Left ventricle myocardium inferior (tissue), 1 donor: ENCODE results near the gene TSPAN3. TPM values are rescaled to one million over a fixed set of nuclear protein-coding genes. Genes with fewer than 3 reads are reported as not detected.

Experiments
- DNase-seq: peaks from one replicate; pipeline ENCODE4 v3.0.0-alpha.2; 2020
- H3K27ac ChIP-seq: fragments of 200-600 bp; replicated peaks from 2 replicates; pipeline ENCODE4 v1.8.0; 2021
- H3K27me3 ChIP-seq: fragments of 200-600 bp; 2 replicates; pipeline ENCODE4 v1.8.0; 2021; ENCODE audit warnings: low read depth
- H3K36me3 ChIP-seq: fragments of 200-600 bp; 2 replicates; pipeline ENCODE4 v1.8.0; 2021
- H3K4me1 ChIP-seq: fragments of 200-600 bp; 2 replicates; pipeline ENCODE4 v1.8.0; 2021
- H3K4me3 ChIP-seq: fragments of 200-600 bp; 2 replicates; pipeline ENCODE4 v1.8.0; 2021; ENCODE audit warnings: mild to moderate bottlenecking, moderate library complexity
- H3K9me3 ChIP-seq: fragments of 200-600 bp; replicated peaks from 2 replicates; pipeline ENCODE4 v1.8.0; 2021
- intact Hi-C: fragments of 100-400 bp; cut with micrococcal nuclease; formaldehyde crosslinking; loops from one replicate; pipeline ENCODE4 v1.11.0; 2022
- total RNA-seq: library from RNA; stranded (reverse); fragmentation: NEBNext Ultra II Directional; extraction: Animal tissue kit (Norgen Biotek cat#: 25700); gene quantifications from one replicate; pipeline ENCODE4 v1.2.1, GENCODE V29; 2021
- TF ChIP-seq, protein P1 (sequence below): fragments of 200-600 bp; IDR thresholded peaks from 2 replicates; pipeline ENCODE4 v1.8.0; 2021; ENCODE audit warnings: antibody characterized with exemption, mild to moderate bottlenecking, borderline replicate concordance
- donor health status: DM: no; HTN: yes; CAD: no; lungs with severe emphysema.

The TSPAN3 gene
- total RNA-seq, 1 donor from 2014 or later: 98.6 TPM

DNA sequence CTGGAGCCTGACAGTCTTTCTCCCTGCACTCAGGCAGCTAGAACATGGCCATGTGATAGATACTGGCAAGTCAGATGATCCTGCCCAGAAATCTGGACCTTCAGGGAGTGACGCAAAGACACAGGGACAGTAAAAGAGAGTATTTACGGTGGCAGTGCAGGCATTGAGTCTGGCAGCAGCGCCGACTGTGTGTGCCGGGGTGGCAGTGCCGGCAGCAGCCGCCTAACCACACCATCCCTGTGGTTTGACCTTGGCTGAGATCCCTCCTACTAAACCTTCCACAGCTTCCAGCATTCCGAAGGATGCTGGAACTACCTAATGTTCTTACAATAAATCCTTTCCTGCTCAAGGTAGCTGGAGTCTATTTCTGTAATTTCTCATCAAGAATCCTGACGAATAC lies 4.6 kb upstream of the TSPAN3 start:
- Histone ChIP-seq H3K36me3 (no peaks in the 10 kb centered on the region), H3K4me1 (peaks cover 5% of the 10 kb centered on the region), H3K27ac (no peak overlapping the region), H3K9me3 (no peaks in the 10 kb centered on the region), H3K27me3 (no peaks in the 10 kb centered on the region), H3K4me3 (no peak overlapping the region)
- TF ChIP-seq, protein P1, sequence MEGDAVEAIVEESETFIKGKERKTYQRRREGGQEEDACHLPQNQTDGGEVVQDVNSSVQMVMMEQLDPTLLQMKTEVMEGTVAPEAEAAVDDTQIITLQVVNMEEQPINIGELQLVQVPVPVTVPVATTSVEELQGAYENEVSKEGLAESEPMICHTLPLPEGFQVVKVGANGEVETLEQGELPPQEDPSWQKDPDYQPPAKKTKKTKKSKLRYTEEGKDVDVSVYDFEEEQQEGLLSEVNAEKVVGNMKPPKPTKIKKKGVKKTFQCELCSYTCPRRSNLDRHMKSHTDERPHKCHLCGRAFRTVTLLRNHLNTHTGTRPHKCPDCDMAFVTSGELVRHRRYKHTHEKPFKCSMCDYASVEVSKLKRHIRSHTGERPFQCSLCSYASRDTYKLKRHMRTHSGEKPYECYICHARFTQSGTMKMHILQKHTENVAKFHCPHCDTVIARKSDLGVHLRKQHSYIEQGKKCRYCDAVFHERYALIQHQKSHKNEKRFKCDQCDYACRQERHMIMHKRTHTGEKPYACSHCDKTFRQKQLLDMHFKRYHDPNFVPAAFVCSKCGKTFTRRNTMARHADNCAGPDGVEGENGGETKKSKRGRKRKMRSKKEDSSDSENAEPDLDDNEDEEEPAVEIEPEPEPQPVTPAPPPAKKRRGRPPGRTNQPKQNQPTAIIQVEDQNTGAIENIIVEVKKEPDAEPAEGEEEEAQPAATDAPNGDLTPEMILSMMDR: no peak
- intact Hi-C loops: no loop called here
- DNase-seq: no peak

DNA sequence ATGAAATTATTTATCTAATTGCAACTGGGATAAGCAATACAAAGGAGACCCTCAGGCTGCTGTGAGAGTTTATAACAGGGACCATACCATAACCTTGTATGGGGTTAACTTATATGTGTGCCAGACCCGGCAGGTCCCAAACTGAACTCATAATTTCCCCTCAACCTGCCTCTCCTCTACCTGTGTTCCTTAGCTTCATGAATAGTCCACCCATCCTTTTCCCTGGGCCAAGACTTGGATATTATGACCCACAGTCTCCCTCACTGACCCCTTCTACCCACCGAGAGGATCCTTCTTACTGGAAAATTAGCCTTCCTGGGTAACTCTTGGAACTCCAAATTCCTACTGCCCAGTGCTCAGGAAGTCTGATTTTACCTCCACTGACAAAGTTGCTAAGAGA lies 3.4 kb upstream of the TSPAN3 start:
- no peaks in the 10 kb centered on the region for H3K36me3 ChIP-seq
- intact Hi-C loops: no loop called here
- no peaks in the 10 kb centered on the region for H3K27me3 ChIP-seq
- no peak for DNase-seq
- TF ChIP-seq, protein P1: no peak
- H3K27ac ChIP-seq: no peak overlapping the region
- no peak overlapping the region for H3K4me3 ChIP-seq
- peaks cover 16% of the 10 kb centered on the region for H3K4me1 ChIP-seq
- no peaks in the 10 kb centered on the region for H3K9me3 ChIP-seq

DNA sequence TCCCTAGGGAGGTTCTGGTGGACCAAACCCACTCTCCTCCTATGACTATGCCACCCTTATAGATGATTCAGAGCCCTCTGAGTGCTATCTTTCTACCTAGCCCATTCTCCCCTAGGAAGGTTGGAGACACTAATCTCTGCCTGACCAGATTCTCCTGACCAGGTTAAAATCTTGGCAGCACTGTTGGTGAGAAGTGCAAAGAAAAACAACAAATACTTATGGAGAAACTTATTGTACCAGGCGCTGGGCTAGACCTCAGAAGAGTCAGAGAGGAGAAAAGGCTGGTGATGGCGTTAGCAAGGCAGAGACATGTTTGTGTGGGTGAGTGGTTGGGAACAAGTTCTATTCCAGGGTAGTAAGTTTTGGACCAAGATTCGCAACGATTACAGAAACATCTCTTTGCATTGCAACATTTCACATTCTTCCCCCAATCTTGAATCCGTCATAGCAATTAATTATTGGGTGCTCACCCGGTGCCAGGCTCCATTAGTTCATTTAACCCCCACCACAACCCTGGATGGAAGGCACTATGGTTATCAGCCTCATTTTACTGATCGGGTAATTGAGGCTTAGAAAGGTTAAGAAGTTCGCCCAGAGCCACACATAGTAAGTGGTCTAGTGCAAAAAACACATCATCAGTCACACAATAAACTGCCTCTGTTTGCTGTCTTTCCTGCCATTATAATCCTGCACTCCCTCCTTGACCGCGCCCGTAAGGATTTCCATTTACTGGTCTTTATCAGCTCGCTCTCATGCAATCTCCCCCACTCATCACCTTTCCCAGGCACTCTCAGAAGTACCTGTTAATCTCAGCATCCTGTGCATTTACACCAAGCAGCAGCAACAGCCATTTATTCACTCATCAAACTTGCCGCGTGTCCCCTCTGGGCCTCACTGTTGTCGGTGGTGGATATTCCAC lies 655 bp upstream of the TSPAN3 start:
- DNase-seq: no peak
- H3K9me3 ChIP-seq: no peaks in the 10 kb centered on the region
- intact Hi-C loops: no loop called here
- H3K27me3 ChIP-seq: no peaks in the 10 kb centered on the region
- TF ChIP-seq, protein P1: no peak
- peak overlapping the region; percentile 76 for H3K4me3 ChIP-seq
- peaks cover 43% of the 10 kb centered on the region for H3K4me1 ChIP-seq
- peak overlapping the region; percentile 90 for H3K27ac ChIP-seq
- H3K36me3 ChIP-seq: no peaks in the 10 kb centered on the region

DNA sequence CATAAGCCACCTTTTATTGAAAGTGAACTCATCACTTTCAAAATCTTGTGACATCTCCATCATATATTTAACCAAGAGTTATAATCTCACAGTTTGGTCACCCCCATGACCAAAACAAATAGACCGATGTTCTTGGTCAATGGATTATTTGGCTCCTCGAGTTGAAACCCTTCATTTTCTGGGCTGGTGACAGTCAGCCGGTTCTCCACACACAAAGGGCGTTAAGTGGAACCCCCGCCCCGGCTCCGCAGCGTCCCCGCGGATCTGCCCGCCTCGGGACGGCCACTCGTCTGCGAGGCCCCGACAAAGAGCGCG lies 772 bp downstream of the TSPAN3 start:
- Histone ChIP-seq H3K27ac (peak overlapping the region; percentile 90), H3K4me1 (peaks cover 44% of the 10 kb centered on the region), H3K36me3 (no peaks in the 10 kb centered on the region), H3K4me3 (peak overlapping the region; percentile 76), H3K27me3 (no peaks in the 10 kb centered on the region), H3K9me3 (no peaks in the 10 kb centered on the region)
- TF ChIP-seq, protein P1: no peak
- DNase-seq: no peak
- intact Hi-C loops: no loop called here

DNA sequence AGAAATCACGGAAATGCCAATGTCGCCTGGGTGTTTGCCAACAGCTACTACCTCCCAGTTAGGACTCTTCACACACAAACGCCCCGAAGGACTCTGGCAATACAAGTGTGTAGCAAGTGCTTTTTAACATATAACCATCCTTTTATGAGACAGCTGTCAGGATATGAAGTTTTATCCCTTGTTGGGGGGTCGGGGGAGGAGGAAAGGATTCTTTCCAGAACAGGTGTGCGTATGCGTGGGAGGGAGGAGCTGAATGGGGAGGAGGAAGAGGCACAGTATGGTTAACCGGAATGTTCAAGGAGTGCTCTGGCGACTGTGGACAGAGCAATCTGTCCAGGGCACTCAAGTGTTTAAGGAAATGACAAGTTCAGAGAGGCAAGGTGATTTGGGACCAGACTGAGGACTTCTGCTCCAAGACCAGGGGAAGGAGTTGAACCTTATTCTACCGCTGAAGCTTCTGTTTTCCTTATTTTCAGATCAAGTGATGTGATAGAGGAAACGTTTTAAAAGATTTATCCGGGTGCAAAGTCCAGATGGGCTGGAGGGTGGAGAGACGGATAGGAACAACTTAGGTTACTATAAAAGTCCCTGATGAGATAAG lies 1.3 kb downstream of the TSPAN3 start:
- intact Hi-C loops: no loop called here

More for the DNA sequence above, 1.3 kb downstream of the TSPAN3 start:
- H3K4me3 ChIP-seq: peak overlapping the region; percentile 76
- peaks cover 47% of the 10 kb centered on the region for H3K4me1 ChIP-seq
- TF ChIP-seq, protein P1: no peak
- no peaks in the 10 kb centered on the region for H3K9me3 ChIP-seq
- no peaks in the 10 kb centered on the region for H3K27me3 ChIP-seq
- no peak for DNase-seq
- H3K27ac ChIP-seq: peak overlapping the region; percentile 90
- no peaks in the 10 kb centered on the region for H3K36me3 ChIP-seq
